Fibroblast of lung (primary cell): Measurements from ENCODE around the gene ANKRD49.

Experiments used
- CTCF ChIP-seq, 2 donors: IDR thresholded peaks in 1 of 2; conservative IDR thresholded peaks in 1 of 2; 1 replicate in 1 of 2; 2 replicates in 1 of 2; pipeline ENCODE4 v1.5.1; 2011 to 2012; ENCODE audit warnings: low read length in 2 of 2, control low read depth in 1 of 2, inconsistent platforms in 1 of 2, low read depth in 1 of 2, mild to moderate bottlenecking in 1 of 2
- EZH2 ChIP-seq: IDR thresholded peaks from 2 replicates; pipeline ENCODE4 v1.5.1; 2012; ENCODE audit warnings: low read length, control low read depth, mild to moderate bottlenecking; ENCODE audit errors: missing control alignments

GRCh38 chr11:94486068-94486467, 7.7 kb upstream of the ANKRD49 start:
- no peak for TF ChIP-seq CTCF (conservative IDR thresholded peaks at IDR 0.05 in 1 of 2, IDR thresholded peaks at IDR 0.05 in 1 of 2; ENCODE audit: low read depth in 1 of 2, low read length in 2 of 2)
- TF ChIP-seq EZH2: no peak
